H1 (cell line): Measurements from ENCODE around the gene TMEM220. TPM values are rescaled to one million over a fixed set of nuclear protein-coding genes. Genes with fewer than 3 reads are reported as not detected.

Experiments
- CTCF ChIA-PET: fragments of 300-600 bp; sonication (Branson Sonifier 250); formaldehyde crosslinking; loops from one replicate; lab custom pipeline; 2021; ENCODE audit not compliant: partially characterized antibody; lab: Charles Lee
- POLR2A ChIA-PET: fragments of 300-600 bp; sonication (Branson Sonifier 250); formaldehyde crosslinking; loops from one replicate; lab custom pipeline; 2021; ENCODE audit warnings: inconsistent platforms; ENCODE audit not compliant: partially characterized antibody; lab: Charles Lee
- DNase-seq, 2 experiments: peaks; one replicate each; pipeline versions ENCODE4 v3.0.0 to v3.0.0-alpha.2; 2010 to 2022; ENCODE audit warnings: low spot score in 2 of 2, low read depth in 1 of 2, mixed read lengths in 1 of 2
- FAIRE-seq: peaks from 2 replicates; lab custom pipeline; 2011; peaks lifted over from hg19 to GRCh38; lab: Jason Lieb, UNC
- H2AFZ ChIP-seq: 2 replicates; pipeline ENCODE4 v1.8.1; 2012; ENCODE audit warnings: low read length, inconsistent platforms
- H2AK5ac ChIP-seq: 2 replicates; pipeline ENCODE4 v1.6.1; 2013; ENCODE audit warnings: low read depth, low read length
- H2BK120ac ChIP-seq: replicated peaks from 2 replicates; pipeline ENCODE3; 2013; ENCODE audit warnings: low read depth, low read length, inconsistent platforms
- H2BK12ac ChIP-seq: 2 replicates; pipeline ENCODE4 v1.6.1; 2013; ENCODE audit warnings: low read depth, low read length
- H2BK15ac ChIP-seq: 2 replicates; pipeline ENCODE4 v1.6.1; 2013; ENCODE audit warnings: low read length
- H2BK20ac ChIP-seq: 2 replicates; pipeline ENCODE4 v1.6.1; 2013; ENCODE audit warnings: low read length
- H2BK5ac ChIP-seq: 2 replicates; pipeline ENCODE4 v1.6.1; 2013; ENCODE audit warnings: low read depth, low read length
- H3K14ac ChIP-seq: 2 replicates; pipeline ENCODE4 v1.6.1; 2013; ENCODE audit warnings: inconsistent platforms; ENCODE audit not compliant: insufficient read length
- H3K18ac ChIP-seq: 2 replicates; pipeline ENCODE4 v1.6.1; 2013; ENCODE audit warnings: low read length; ENCODE audit errors: extremely low read depth
- H3K23ac ChIP-seq: 2 replicates; pipeline ENCODE4 v1.6.1; 2013; ENCODE audit warnings: inconsistent platforms; ENCODE audit not compliant: insufficient read length
- H3K23me2 ChIP-seq: 2 replicates; pipeline ENCODE4 v1.6.1; 2013; ENCODE audit warnings: low read depth, low read length
- H3K27ac ChIP-seq: 2 replicates; pipeline ENCODE4 v1.6.1; 2011; ENCODE audit warnings: low read depth, low read length, inconsistent platforms
- H3K27me3 ChIP-seq, 4 experiments: replicated peaks in 1 of 4; 1 replicate in 1 of 4; 2 replicates in 3 of 4; pipeline versions ENCODE4 v1.6.1 to v1.8.1; 2011 to 2013; ENCODE audit warnings: low read length in 3 of 4, mild to moderate bottlenecking in 3 of 4, inconsistent platforms in 2 of 4, mixed read lengths in 2 of 4, moderate library complexity in 1 of 4; ENCODE audit not compliant: control insufficient read depth in 3 of 4, insufficient read depth in 3 of 4; ENCODE audit errors: extremely low read depth in 1 of 4
- H3K36me3 ChIP-seq, 4 experiments: 2 replicates each; pipeline versions ENCODE4 v1.6.1 to v1.8.1; 2011 to 2013; ENCODE audit warnings: mild to moderate bottlenecking in 4 of 4, low read length in 3 of 4, moderate library complexity in 2 of 4, control low read depth in 1 of 4, inconsistent platforms in 1 of 4; ENCODE audit not compliant: insufficient read depth in 4 of 4, control insufficient read depth in 2 of 4
- H3K4ac ChIP-seq: replicated peaks from 2 replicates; pipeline ENCODE3; 2013; ENCODE audit warnings: low read length, low read depth, mixed read lengths, inconsistent platforms; ENCODE audit not compliant: insufficient read length
- H3K4me1 ChIP-seq, 4 experiments: replicated peaks in 1 of 4; 1 replicate in 1 of 4; 2 replicates in 3 of 4; pipeline versions ENCODE4 v1.6.1 to v1.8.1; 2011 to 2013; ENCODE audit warnings: low read length in 3 of 4, inconsistent platforms in 2 of 4, mixed read lengths in 1 of 4; ENCODE audit not compliant: insufficient read depth in 4 of 4, control insufficient read depth in 3 of 4
- H3K4me2 ChIP-seq, 2 experiments: 2 replicates each; pipeline versions ENCODE4 v1.6.1 to v1.8.1; 2011 to 2013; ENCODE audit warnings: low read depth in 2 of 2, low read length in 2 of 2, control low read depth in 1 of 2, inconsistent platforms in 1 of 2, mild to moderate bottlenecking in 1 of 2; ENCODE audit not compliant: insufficient read depth in 1 of 2
- H3K4me3 ChIP-seq, 4 experiments: fragments of 200-600, 300-600 bp in 1 of 4; sonication (generic), shearing (Covaris generic), sonication (Bioruptor Twin) in 1 of 4; 2 replicates each; pipeline versions ENCODE4 v1.5.1 to v1.8.1; 2011 to 2016; ENCODE audit warnings: low read length in 4 of 4, low read depth in 3 of 4, control low read depth in 2 of 4, inconsistent platforms in 2 of 4, mild to moderate bottlenecking in 2 of 4, mixed read lengths in 1 of 4, moderate library complexity in 1 of 4; ENCODE audit not compliant: insufficient read depth in 2 of 4; ENCODE audit errors: extremely low read depth in 1 of 4
- H3K56ac ChIP-seq: replicated peaks from 2 replicates; pipeline ENCODE3; 2013; ENCODE audit warnings: low read depth, mild to moderate bottlenecking, mixed read lengths, low read length, inconsistent platforms; ENCODE audit not compliant: insufficient read length
- H3K79me1 ChIP-seq: 2 replicates; pipeline ENCODE4 v1.6.1; 2013; ENCODE audit warnings: low read depth, low read length, control low read depth
- H3K79me2 ChIP-seq, 2 experiments: 2 replicates each; pipeline versions ENCODE4 v1.6.1 to v1.8.1; 2012 to 2013; ENCODE audit warnings: low read length in 2 of 2, mild to moderate bottlenecking in 2 of 2, inconsistent platforms in 1 of 2; ENCODE audit not compliant: insufficient read depth in 2 of 2, control insufficient read depth in 1 of 2
- H3K9ac ChIP-seq, 4 experiments: replicated peaks in 1 of 4; 1 replicate in 1 of 4; 2 replicates in 3 of 4; pipeline versions ENCODE4 v1.6.1 to v1.8.1; 2011 to 2013; ENCODE audit warnings: low read depth in 3 of 4, low read length in 3 of 4, control low read depth in 2 of 4, mild to moderate bottlenecking in 2 of 4, moderate library complexity in 2 of 4, inconsistent platforms in 1 of 4; ENCODE audit errors: extremely low read depth in 1 of 4
- H3K9me3 ChIP-seq, 2 experiments: 2 replicates each; pipeline versions ENCODE4 v1.6.1 to v1.8.1; 2012 to 2013; ENCODE audit warnings: mild to moderate bottlenecking in 2 of 2, moderate library complexity in 2 of 2, control low read depth in 1 of 2, inconsistent platforms in 1 of 2, low read depth in 1 of 2, low read length in 1 of 2, mixed read lengths in 1 of 2; ENCODE audit not compliant: insufficient read depth in 2 of 2
- H4K20me1 ChIP-seq, 2 experiments: replicated peaks in 1 of 2; 2 replicates each; pipeline versions ENCODE3 to v1.8.1; 2011 to 2013; ENCODE audit warnings: inconsistent platforms in 2 of 2, low read length in 2 of 2, mild to moderate bottlenecking in 1 of 2; ENCODE audit not compliant: insufficient read depth in 2 of 2, control insufficient read depth in 1 of 2
- H4K5ac ChIP-seq: 2 replicates; pipeline ENCODE4 v1.6.1; 2013; ENCODE audit warnings: low read length, low read depth, mixed read lengths, inconsistent platforms; ENCODE audit not compliant: insufficient read length
- H4K8ac ChIP-seq: 2 replicates; pipeline ENCODE4 v1.8.0; 2013; ENCODE audit warnings: mild to moderate bottlenecking, moderate library complexity, low read length, inconsistent platforms; ENCODE audit not compliant: insufficient read depth; ENCODE audit errors: extremely low read depth
- H4K91ac ChIP-seq: replicated peaks from 2 replicates; pipeline ENCODE3; 2013; ENCODE audit warnings: low read length, mixed read lengths, inconsistent platforms; ENCODE audit not compliant: insufficient read length
- CTBP2 ChIP-seq: IDR thresholded peaks from 2 replicates; pipeline ENCODE4 v1.7.0; 2011; ENCODE audit warnings: borderline replicate concordance, mild to moderate bottlenecking, moderate library complexity, mixed read lengths, low read length; ENCODE audit not compliant: insufficient read depth, insufficient read length
- KDM4A ChIP-seq: IDR thresholded peaks from one replicate; pipeline ENCODE4 v1.7.1; 2012; ENCODE audit warnings: low read depth, mild to moderate bottlenecking, moderate library complexity, low read length, inconsistent platforms; ENCODE audit not compliant: severe bottlenecking
- MAFK ChIP-seq: IDR thresholded peaks from 2 replicates; pipeline ENCODE4 v1.6.1; 2012; ENCODE audit warnings: low read depth, mild to moderate bottlenecking, improper control_type of control experiment, low read length
- NRF1 ChIP-seq: IDR thresholded peaks from 2 replicates; pipeline ENCODE4 v1.6.1; 2011; ENCODE audit warnings: mild to moderate bottlenecking, low read depth, low read length, improper control_type of control experiment
- SIN3A ChIP-seq, 2 experiments: IDR thresholded peaks in 1 of 2; conservative IDR thresholded peaks in 1 of 2; 2 replicates each; pipeline ENCODE4 v1.6.1; 2011 to 2012; ENCODE audit warnings: low read length in 2 of 2, improper control_type of control experiment in 1 of 2, low read depth in 1 of 2, mild to moderate bottlenecking in 1 of 2
- TBP ChIP-seq: IDR thresholded peaks from 2 replicates; pipeline ENCODE4 v1.6.1; 2011; ENCODE audit warnings: low read depth, low read length, improper control_type of control experiment
- TEAD4 ChIP-seq: IDR thresholded peaks from 2 replicates; pipeline ENCODE4 v1.6.1; 2012; ENCODE audit warnings: low read depth, low read length, inconsistent platforms, mixed read lengths
- WGBS, 2 experiments: shearing (Covaris generic) in 1 of 2; methylation state at CpG; one replicate each; pipeline versions ENCODE4 v1.1.6 to v1.1.7; 2013 to 2015; ENCODE audit warnings: low lambda C conversion rate in 2 of 2, mixed read lengths in 2 of 2, inconsistent platforms in 1 of 2, low coverage in 1 of 2, missing lambda C conversion rate in 1 of 2; ENCODE audit not compliant: insufficient replicate concordance in 2 of 2, insufficient coverage in 1 of 2, insufficient read length in 1 of 2; ENCODE audit errors: extremely low coverage in 1 of 2, missing lambda C conversion rate in 1 of 2; 5-methylcytosine and 5-hydroxymethylcytosine counted together
- polyA plus RNA-seq, 7 experiments: library from polyadenylated mRNA; depleted of rRNA in 3 of 7; stranded (reverse) in 5 of 7; unstranded in 2 of 7; fragments of >200 nt in 5 of 7; fragments of 200-250 nt in 2 of 7; gene quantifications; 1 replicate in 5 of 7; 2 replicates in 1 of 7; 4 replicates in 1 of 7; pipeline versions ENCODE4 v1.2.1 to v1.2.3, GENCODE V29; 2011 to 2013; ENCODE audit warnings: missing spikeins in 2 of 7, mixed read lengths in 2 of 7
- total RNA-seq: library from RNA; stranded (reverse); fragmentation: NEBNext Ultra II Directional; extraction: Animal tissue kit (Norgen Biotek cat#: 25700); gene quantifications from 2 replicates; pipeline ENCODE4 v1.2.1, GENCODE V29; 2021
- TF ChIP-seq, protein P1 (sequence below): IDR thresholded peaks from 2 replicates; pipeline ENCODE4 v1.6.1; 2011; ENCODE audit warnings: low read length, improper control_type of control experiment
- TF ChIP-seq, protein P2 (sequence below): IDR thresholded peaks from 2 replicates; pipeline ENCODE4 v1.6.1; 2012; ENCODE audit warnings: low read length, inconsistent platforms
- TF ChIP-seq, protein P3 (sequence below): IDR thresholded peaks from 2 replicates; pipeline ENCODE4 v1.6.1; 2012; ENCODE audit warnings: inconsistent platforms

TMEM220 gene
- total and polyA plus RNA-seq, 2 of the 8 experiments (the other 6 are each of a cell fraction or from before 2014, with no cell fraction given): 3.8 to 4.1 TPM

- H4K8ac ChIP-seq: no peak overlapping the region
- CTCF ChIA-PET: interaction anchor here (0.5 to 1.3 kb wide), 3 partner anchors 8 to 34 kb away, joined by 3 to 5 read pairs (median 4); no protein-coding TSS in a partner anchor
- H2BK120ac ChIP-seq: no peak overlapping the region
- H3K36me3 ChIP-seq: no peaks in the 10 kb centered on the region
- H3K4me1 ChIP-seq: no peaks in the 10 kb centered on the region
- H3K4ac ChIP-seq: no peak overlapping the region
- DNase-seq (no peak), FAIRE-seq (no peak)
- no peak overlapping the region for H3K4me2 ChIP-seq
- no peaks in the 10 kb centered on the region for H4K20me1 ChIP-seq
- H2BK20ac ChIP-seq: no peak overlapping the region
- no peaks in the 10 kb centered on the region for H3K79me2 ChIP-seq
- H2AFZ ChIP-seq: no peak overlapping the region
- no peak overlapping the region for H3K23ac ChIP-seq
- H2BK5ac ChIP-seq: no peak overlapping the region
- H3K56ac ChIP-seq: no peak overlapping the region
- no peak overlapping the region for H2BK12ac ChIP-seq
- H3K18ac ChIP-seq: no peak overlapping the region
- no peaks in the 10 kb centered on the region for H3K23me2 ChIP-seq
- H3K27ac ChIP-seq: no peak overlapping the region
- POLR2A ChIA-PET: interaction anchor here (0.7 kb wide), 1 partner anchor 19 kb away, joined by 3 read pairs; no protein-coding TSS in a partner anchor
- H4K91ac ChIP-seq: no peak overlapping the region
- H2BK15ac ChIP-seq: no peak overlapping the region
- no peak overlapping the region for H3K9ac ChIP-seq
- no peak overlapping the region for H3K4me3 ChIP-seq
- no peak overlapping the region for H4K5ac ChIP-seq
- no peaks in the 10 kb centered on the region for H3K79me1 ChIP-seq
- no peaks in the 10 kb centered on the region for H3K27me3 ChIP-seq
- no peak overlapping the region for H3K14ac ChIP-seq
- 67% methylated on average over 1 of the region's 1 CpG; no CpG with 5 or more reads in 1 of the 2 experiments for WGBS, 2 experiments
- no peaks in the 10 kb centered on the region for H3K9me3 ChIP-seq
- no peak overlapping the region for H2AK5ac ChIP-seq
- TF ChIP-seq TBP (no peak), KDM4A (no peak), TEAD4 (no peak), NRF1 (no peak), CTBP2 (no peak), SIN3A (conservative IDR thresholded peaks at IDR 0.05 in 1 of 2, IDR thresholded peaks at IDR 0.05 in 1 of 2; ENCODE audit: low read depth in 1 of 2, low read length in 2 of 2) (no peak), MAFK (no peak)
- TF ChIP-seq, protein P1, sequence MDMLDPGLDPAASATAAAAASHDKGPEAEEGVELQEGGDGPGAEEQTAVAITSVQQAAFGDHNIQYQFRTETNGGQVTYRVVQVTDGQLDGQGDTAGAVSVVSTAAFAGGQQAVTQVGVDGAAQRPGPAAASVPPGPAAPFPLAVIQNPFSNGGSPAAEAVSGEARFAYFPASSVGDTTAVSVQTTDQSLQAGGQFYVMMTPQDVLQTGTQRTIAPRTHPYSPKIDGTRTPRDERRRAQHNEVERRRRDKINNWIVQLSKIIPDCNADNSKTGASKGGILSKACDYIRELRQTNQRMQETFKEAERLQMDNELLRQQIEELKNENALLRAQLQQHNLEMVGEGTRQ: no peak
- TF ChIP-seq, protein P2, sequence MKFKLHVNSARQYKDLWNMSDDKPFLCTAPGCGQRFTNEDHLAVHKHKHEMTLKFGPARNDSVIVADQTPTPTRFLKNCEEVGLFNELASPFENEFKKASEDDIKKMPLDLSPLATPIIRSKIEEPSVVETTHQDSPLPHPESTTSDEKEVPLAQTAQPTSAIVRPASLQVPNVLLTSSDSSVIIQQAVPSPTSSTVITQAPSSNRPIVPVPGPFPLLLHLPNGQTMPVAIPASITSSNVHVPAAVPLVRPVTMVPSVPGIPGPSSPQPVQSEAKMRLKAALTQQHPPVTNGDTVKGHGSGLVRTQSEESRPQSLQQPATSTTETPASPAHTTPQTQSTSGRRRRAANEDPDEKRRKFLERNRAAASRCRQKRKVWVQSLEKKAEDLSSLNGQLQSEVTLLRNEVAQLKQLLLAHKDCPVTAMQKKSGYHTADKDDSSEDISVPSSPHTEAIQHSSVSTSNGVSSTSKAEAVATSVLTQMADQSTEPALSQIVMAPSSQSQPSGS: no peak
- TF ChIP-seq, protein P3, sequence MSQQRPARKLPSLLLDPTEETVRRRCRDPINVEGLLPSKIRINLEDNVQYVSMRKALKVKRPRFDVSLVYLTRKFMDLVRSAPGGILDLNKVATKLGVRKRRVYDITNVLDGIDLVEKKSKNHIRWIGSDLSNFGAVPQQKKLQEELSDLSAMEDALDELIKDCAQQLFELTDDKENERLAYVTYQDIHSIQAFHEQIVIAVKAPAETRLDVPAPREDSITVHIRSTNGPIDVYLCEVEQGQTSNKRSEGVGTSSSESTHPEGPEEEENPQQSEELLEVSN: no peak
Measured at GRCh38 chr17:10718547-10718946, 11.3 kb downstream of the TMEM220 start.
